Osteoblast (primary cell): Measurements from ENCODE around the gene SHISA8. TPM values are rescaled to one million over a fixed set of nuclear protein-coding genes. Genes with fewer than 3 reads are reported as not detected.

ENCODE experiments used
- DNase-seq: peaks from one replicate; pipeline ENCODE4 v3.0.0; 2011; ENCODE audit warnings: low spot score, mixed read lengths; ENCODE audit not compliant: insufficient read length; ENCODE audit errors: missing footprints
- H2AFZ ChIP-seq: 2 replicates; pipeline ENCODE4 v1.6.0; 2011; ENCODE audit warnings: mild to moderate bottlenecking, low read length
- H3K27ac ChIP-seq: 2 replicates; pipeline ENCODE4 v1.5.1; 2011; ENCODE audit warnings: mild to moderate bottlenecking, low read depth, low read length, moderate library complexity
- H3K27me3 ChIP-seq: 2 replicates; pipeline ENCODE4 v1.6.0; 2012; ENCODE audit warnings: mild to moderate bottlenecking, control low read depth, inconsistent platforms, low read length, moderate library complexity; ENCODE audit not compliant: insufficient read depth
- H3K36me3 ChIP-seq: 2 replicates; pipeline ENCODE4 v1.5.1; 2011; ENCODE audit warnings: mild to moderate bottlenecking, low read length, control low read depth, moderate library complexity; ENCODE audit not compliant: insufficient read depth
- H3K4me1 ChIP-seq: 2 replicates; pipeline ENCODE4 v1.5.1; 2011; ENCODE audit warnings: mild to moderate bottlenecking, low read length, control low read depth, moderate library complexity; ENCODE audit not compliant: insufficient read depth
- H3K4me2 ChIP-seq: 2 replicates; pipeline ENCODE4 v1.6.0; 2011; ENCODE audit warnings: mild to moderate bottlenecking, low read length; ENCODE audit not compliant: insufficient read depth
- H3K4me3 ChIP-seq: fragments of 200-600 bp; sonication (generic); 3 replicates; pipeline ENCODE4 v1.5.1; 2012; ENCODE audit warnings: mild to moderate bottlenecking, low read length, inconsistent platforms; ENCODE audit not compliant: insufficient read depth
- H3K79me2 ChIP-seq: 2 replicates; pipeline ENCODE4 v1.6.0; 2012; ENCODE audit warnings: mild to moderate bottlenecking, low read length, control low read depth, inconsistent platforms; ENCODE audit not compliant: insufficient read depth
- H3K9me3 ChIP-seq: 2 replicates; pipeline ENCODE4 v1.5.1; 2011; ENCODE audit warnings: low read depth, low read length, control low read depth
- H4K20me1 ChIP-seq: 2 replicates; pipeline ENCODE4 v1.6.0; 2012; ENCODE audit warnings: mild to moderate bottlenecking, low read length, control low read depth; ENCODE audit not compliant: insufficient read depth
- total RNA-seq: library from RNA; depleted of rRNA; stranded (reverse); fragments of >200 nt; gene quantifications from 2 replicates; pipeline ENCODE4 v1.2.3, GENCODE V29; 2012
- TF ChIP-seq, protein P1 (sequence below): IDR thresholded peaks from 2 replicates; pipeline ENCODE4 v1.5.1; 2011; ENCODE audit warnings: mild to moderate bottlenecking, low read depth, low read length, moderate library complexity; ENCODE audit errors: extremely low read depth

The SHISA8 gene
- total RNA-seq, 1 donor, result not detected

DNA sequence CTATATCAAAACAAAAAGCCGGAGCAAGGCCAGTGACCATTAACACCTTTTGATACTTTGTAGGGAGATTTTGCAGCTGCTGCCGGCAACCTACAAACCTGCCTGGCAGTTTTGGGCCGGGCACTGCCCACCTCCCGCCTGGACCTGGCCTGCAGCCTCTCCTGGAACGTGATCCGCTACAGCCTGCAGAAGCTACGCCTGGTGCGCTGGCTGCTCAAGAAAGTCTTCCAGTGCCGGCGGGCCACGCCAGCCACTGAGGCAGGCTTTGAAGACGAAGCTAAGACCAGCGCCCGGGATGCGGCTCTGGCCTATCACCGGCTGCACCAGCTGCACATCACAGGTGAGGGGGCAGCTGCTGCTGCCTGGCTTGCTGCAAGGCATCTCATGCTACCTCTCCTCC is 34.2 kb downstream of the SHISA8 start:
- no peak overlapping the region for H3K27ac ChIP-seq
- DNase-seq, result no peak
- no peaks in the 10 kb centered on the region for H4K20me1 ChIP-seq
- TF ChIP-seq, protein P1, sequence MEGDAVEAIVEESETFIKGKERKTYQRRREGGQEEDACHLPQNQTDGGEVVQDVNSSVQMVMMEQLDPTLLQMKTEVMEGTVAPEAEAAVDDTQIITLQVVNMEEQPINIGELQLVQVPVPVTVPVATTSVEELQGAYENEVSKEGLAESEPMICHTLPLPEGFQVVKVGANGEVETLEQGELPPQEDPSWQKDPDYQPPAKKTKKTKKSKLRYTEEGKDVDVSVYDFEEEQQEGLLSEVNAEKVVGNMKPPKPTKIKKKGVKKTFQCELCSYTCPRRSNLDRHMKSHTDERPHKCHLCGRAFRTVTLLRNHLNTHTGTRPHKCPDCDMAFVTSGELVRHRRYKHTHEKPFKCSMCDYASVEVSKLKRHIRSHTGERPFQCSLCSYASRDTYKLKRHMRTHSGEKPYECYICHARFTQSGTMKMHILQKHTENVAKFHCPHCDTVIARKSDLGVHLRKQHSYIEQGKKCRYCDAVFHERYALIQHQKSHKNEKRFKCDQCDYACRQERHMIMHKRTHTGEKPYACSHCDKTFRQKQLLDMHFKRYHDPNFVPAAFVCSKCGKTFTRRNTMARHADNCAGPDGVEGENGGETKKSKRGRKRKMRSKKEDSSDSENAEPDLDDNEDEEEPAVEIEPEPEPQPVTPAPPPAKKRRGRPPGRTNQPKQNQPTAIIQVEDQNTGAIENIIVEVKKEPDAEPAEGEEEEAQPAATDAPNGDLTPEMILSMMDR, result no peak
- no peak overlapping the region for H3K4me2 ChIP-seq
- no peaks in the 10 kb centered on the region for H3K79me2 ChIP-seq
- peaks cover 45% of the 10 kb centered on the region for H3K36me3 ChIP-seq
- H2AFZ ChIP-seq, result no peak overlapping the region
- no peaks in the 10 kb centered on the region for H3K27me3 ChIP-seq
- no peak overlapping the region for H3K4me3 ChIP-seq
- H3K9me3 ChIP-seq, result no peaks in the 10 kb centered on the region
- H3K4me1 ChIP-seq, result peaks cover 12% of the 10 kb centered on the region

DNA sequence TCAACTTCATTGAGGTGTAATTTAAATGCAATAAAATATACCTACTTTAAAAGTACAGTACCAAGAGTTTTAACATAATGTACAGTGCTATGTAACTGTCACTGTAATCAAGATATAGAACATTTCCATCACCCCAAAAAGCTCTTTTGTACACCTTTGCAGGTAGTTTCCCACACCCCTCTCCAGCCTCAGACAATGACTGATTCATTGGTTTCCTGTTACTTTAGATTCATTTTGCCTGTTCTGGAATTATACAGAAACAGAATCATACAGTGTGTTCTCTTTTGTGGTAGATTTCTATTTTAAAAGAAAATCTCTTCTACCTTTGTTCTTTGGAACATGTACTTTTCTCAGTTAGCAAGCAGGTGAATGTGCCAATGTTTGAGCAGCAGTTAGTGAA is 38.2 kb downstream of the SHISA8 start:
- Histone ChIP-seq H3K79me2 (no peaks in the 10 kb centered on the region), H3K4me3 (no peak overlapping the region), H3K4me1 (peaks cover 14% of the 10 kb centered on the region), H3K27me3 (no peaks in the 10 kb centered on the region), H3K4me2 (peak overlapping the region; percentile 7), H3K9me3 (no peaks in the 10 kb centered on the region), H4K20me1 (no peaks in the 10 kb centered on the region), H3K27ac (no peak overlapping the region), H2AFZ (no peak overlapping the region), H3K36me3 (peaks cover 39% of the 10 kb centered on the region)
- DNase-seq, result no peak
- TF ChIP-seq, protein P1, result no peak

DNA sequence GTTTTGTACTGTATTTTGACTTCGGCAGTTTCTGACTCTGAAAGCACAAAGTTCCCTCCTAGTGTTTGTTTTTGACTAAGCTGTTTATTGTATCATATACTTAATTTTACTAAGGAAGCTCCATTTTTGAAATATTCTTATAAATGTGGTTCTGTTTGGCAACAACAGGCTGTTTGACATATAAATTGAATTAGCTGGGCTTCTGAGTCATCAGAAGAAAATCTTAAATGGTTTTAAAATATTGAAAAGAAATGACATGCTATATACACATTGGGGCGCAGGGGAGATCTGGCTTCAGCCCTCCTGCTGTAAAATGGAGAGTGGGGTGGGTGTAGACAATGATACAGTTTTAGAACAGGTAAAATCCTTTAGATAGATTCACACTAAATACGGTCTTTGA is 38.6 kb downstream of the SHISA8 start:
- H2AFZ ChIP-seq, result no peak overlapping the region
- H3K36me3 ChIP-seq, result peaks cover 39% of the 10 kb centered on the region
- no peaks in the 10 kb centered on the region for H4K20me1 ChIP-seq
- peaks cover 14% of the 10 kb centered on the region for H3K4me1 ChIP-seq
- H3K4me3 ChIP-seq, result no peak overlapping the region
- no peaks in the 10 kb centered on the region for H3K9me3 ChIP-seq
- H3K27me3 ChIP-seq, result no peaks in the 10 kb centered on the region
- no peak overlapping the region for H3K27ac ChIP-seq
- TF ChIP-seq, protein P1, result no peak
- H3K4me2 ChIP-seq, result peak overlapping the region; percentile 7
- DNase-seq, result peak; percentile 52
- no peaks in the 10 kb centered on the region for H3K79me2 ChIP-seq

DNA sequence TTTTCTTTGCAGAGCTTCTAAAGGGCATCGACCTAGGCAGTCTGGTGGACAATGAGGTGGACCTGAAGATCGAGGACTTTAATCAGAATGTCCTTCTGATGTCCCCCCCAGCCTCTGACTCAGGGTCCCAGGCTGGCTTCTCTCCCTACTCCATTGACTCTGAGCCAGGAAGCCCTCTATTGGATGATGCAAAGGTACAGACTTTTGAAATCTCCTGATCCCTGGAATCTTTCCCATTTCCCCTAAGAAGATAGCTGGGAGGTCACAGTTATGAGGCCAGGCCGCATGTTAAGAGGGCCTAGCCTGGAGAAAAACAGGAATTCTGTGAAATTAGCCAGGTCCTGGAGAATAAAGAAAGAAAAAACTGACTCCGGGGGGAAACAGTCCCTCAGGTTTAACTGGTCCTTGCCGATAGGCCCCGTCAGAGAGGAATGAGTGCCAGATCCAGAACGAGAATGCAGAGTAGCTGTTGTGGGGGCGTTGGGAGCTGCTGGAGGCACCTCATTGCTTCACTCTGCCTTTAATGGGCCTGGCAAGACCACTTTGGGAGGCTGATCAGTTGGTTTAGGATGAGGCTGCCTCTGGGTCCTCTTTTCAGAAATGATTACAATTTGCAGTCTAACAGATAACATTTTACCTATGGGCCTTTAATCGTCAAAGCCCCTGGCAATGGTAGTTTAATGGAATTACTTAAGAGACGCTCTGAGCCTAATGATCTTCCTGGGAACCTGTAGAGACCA is 39.2 kb downstream of the SHISA8 start:
- peak; percentile 8 for DNase-seq
- H4K20me1 ChIP-seq, result no peaks in the 10 kb centered on the region
- H3K4me2 ChIP-seq, result peak overlapping the region; percentile 24

More for the DNA sequence above, 39.2 kb downstream of the SHISA8 start:
- Histone ChIP-seq H3K4me1 (peaks cover 14% of the 10 kb centered on the region), H3K9me3 (no peaks in the 10 kb centered on the region), H3K27ac (no peak overlapping the region), H3K36me3 (peaks cover 38% of the 10 kb centered on the region), H3K4me3 (no peak overlapping the region), H3K79me2 (no peaks in the 10 kb centered on the region), H2AFZ (no peak overlapping the region), H3K27me3 (no peaks in the 10 kb centered on the region)
- TF ChIP-seq, protein P1, result no peak
